Stimulated activated CD8-positive, alpha-beta memory T cell treated with anti-CD3 and anti-CD28 coated beads, Interleukin-4, amount 100 ng/mL, for 4 hours (primary cell): Measurements from ENCODE around the gene SFT2D1.
"Not testable (repeated sequence)": the region's sequence is repeated elsewhere in the genome, so short reads cannot be mapped to it uniquely, and the experiment has no call there.

Source experiments
- DNase-seq, 2 donors: peaks; one replicate each; pipeline ENCODE4 v3.0.0-alpha.2; 2020; ENCODE audit warnings: low read depth in 2 of 2, low spot score in 1 of 2

Gene SFT2D1

GRCh38 chr6:166364456-166364855 lies 22.1 kb upstream of the SFT2D1 start:
- DNase-seq, result no peak

GRCh38 chr6:166362427-166362826 lies 20.1 kb upstream of the SFT2D1 start:
- DNase-seq, result not testable (repeated sequence)

GRCh38 chr6:166361077-166361429 lies 18.7 kb upstream of the SFT2D1 start:
- DNase-seq, result no peak

- no peak for DNase-seq
Observed at GRCh38 chr6:166360243-166361076, 18.1 kb upstream of the SFT2D1 start.

- no peak for DNase-seq
Observed at GRCh38 chr6:166355552-166355951, 13.2 kb upstream of the SFT2D1 start.

- no peak for DNase-seq
Observed at GRCh38 chr6:166354965-166355364, 12.6 kb upstream of the SFT2D1 start.

GRCh38 chr6:166354143-166354542 lies 11.8 kb upstream of the SFT2D1 start:
- DNase-seq, result no peak

- DNase-seq, result no peak
Observed at GRCh38 chr6:166353507-166353906, 11.2 kb upstream of the SFT2D1 start.

- no peak for DNase-seq
Observed at GRCh38 chr6:166352923-166353322, 10.6 kb upstream of the SFT2D1 start.

GRCh38 chr6:166351715-166352285 lies 9.5 kb upstream of the SFT2D1 start:
- no peak for DNase-seq

- DNase-seq, result no peak
Observed at GRCh38 chr6:166348305-166348949, 6.1 kb upstream of the SFT2D1 start.

- no peak for DNase-seq
Observed at GRCh38 chr6:166346965-166347364, 4.6 kb upstream of the SFT2D1 start.

GRCh38 chr6:166346449-166346848 lies 4.1 kb upstream of the SFT2D1 start:
- DNase-seq, result no peak

- not testable (repeated sequence) for DNase-seq
Observed at GRCh38 chr6:166345672-166346071, 3.3 kb upstream of the SFT2D1 start.

- DNase-seq, result not testable (repeated sequence)
Observed at GRCh38 chr6:166344921-166345320, 2.6 kb upstream of the SFT2D1 start.

- no peak for DNase-seq
Observed at GRCh38 chr6:166344240-166344639, 1.9 kb upstream of the SFT2D1 start.

- DNase-seq, result no peak
Observed at GRCh38 chr6:166343150-166343487, 774 bp upstream of the SFT2D1 start.

- DNase-seq, result no peak
Observed at GRCh38 chr6:166341977-166342348, 382 bp downstream of the SFT2D1 start.

- no peak for DNase-seq
Observed at GRCh38 chr6:166341464-166341863, 881 bp downstream of the SFT2D1 start.

- no peak for DNase-seq
Observed at GRCh38 chr6:166338854-166339253, 3.5 kb downstream of the SFT2D1 start.

- no peak for DNase-seq
Observed at GRCh38 chr6:166336847-166337246, 5.5 kb downstream of the SFT2D1 start.
